Heart left ventricle (tissue), 16 donors: ENCODE data around the gene RNF14. TPM values are rescaled to one million over a fixed set of nuclear protein-coding genes. Genes with fewer than 3 reads are reported as not detected.

ENCODE experiments used
- ATAC-seq, 4 donors: fragments of 200-7000 bp; cut with Tn5 transposase; one replicate each; pipeline ENCODE4 v1.9.1; 2020 to 2022; ENCODE audit warnings: moderate library complexity in 4 of 4, mild to moderate bottlenecking in 3 of 4, moderate number of reproducible peaks in 1 of 4
- DNase-seq, 5 donors: peaks; one replicate each; pipeline ENCODE4 v3.0.0-alpha.2; 2020
- H3K27ac ChIP-seq, 12 donors: fragments of 200-600 bp; sonication (generic) in 4 of 12; one replicate each; pipeline versions ENCODE4 v1.5.0 to v1.8.0; 2016 to 2022; ENCODE audit warnings: mild to moderate bottlenecking in 2 of 12
- H3K27me3 ChIP-seq, 9 donors: fragments of 200-600 bp; sonication (generic) in 2 of 9; one replicate each; pipeline versions ENCODE4 v1.5.1 to v1.8.0; 2016 to 2022; ENCODE audit warnings: mild to moderate bottlenecking in 3 of 9
- H3K36me3 ChIP-seq, 9 donors: fragments of 200-600 bp; sonication (generic) in 2 of 9; one replicate each; pipeline versions ENCODE4 v1.5.0 to v1.8.0; 2018 to 2022; ENCODE audit warnings: mild to moderate bottlenecking in 2 of 9
- H3K4me1 ChIP-seq, 12 donors: fragments of 200-600 bp; sonication (generic) in 4 of 12; one replicate each; pipeline versions ENCODE4 v1.5.0 to v1.8.0; 2016 to 2022; ENCODE audit warnings: mild to moderate bottlenecking in 3 of 12
- H3K4me3 ChIP-seq, 12 donors: fragments of 200-600 bp; sonication (generic) in 4 of 12; one replicate each; pipeline versions ENCODE4 v1.5.0 to v1.8.0; 2017 to 2022; ENCODE audit warnings: mild to moderate bottlenecking in 9 of 12, moderate library complexity in 4 of 12
- H3K9me3 ChIP-seq, 12 donors: fragments of 200-600 bp; sonication (generic) in 4 of 12; one replicate each; pipeline versions ENCODE4 v1.5.0 to v1.8.0; 2016 to 2022; ENCODE audit warnings: mild to moderate bottlenecking in 1 of 12
- CTCF ChIP-seq, 12 donors: fragments of 200-600 bp; sonication (generic) in 4 of 12; IDR thresholded peaks; one replicate each; pipeline versions ENCODE4 v1.5.0 to v1.8.0; 2018 to 2022; ENCODE audit warnings: antibody characterized with exemption in 12 of 12, mild to moderate bottlenecking in 5 of 12
- POLR2A ChIP-seq, 2 donors: fragments of 450-650 bp; IDR thresholded peaks; one replicate each; pipeline ENCODE4 v1.6.1; 2017; ENCODE audit warnings: antibody characterized with exemption in 2 of 2, mild to moderate bottlenecking in 2 of 2, moderate library complexity in 2 of 2
- WGBS, 4 donors: extraction: QIAGEN DNeasy Blood & Tissue Kit in 2 of 4; methylation state at CpG; one replicate each; pipeline versions ENCODE4 v1.1.5 to v1.1.7; 2013 to 2018; 5-methylcytosine and 5-hydroxymethylcytosine counted together
- intact Hi-C, 10 donors: fragments of 100-400 bp; cut with DNase I; formaldehyde crosslinking; loops; one replicate each; pipeline versions ENCODE4 v1.11.1 to v1.14.2; 2022
- polyA plus RNA-seq, 2 donors: library from polyadenylated mRNA; stranded (reverse); fragments of 200-250 nt; gene quantifications; one replicate each; pipeline ENCODE4 v1.2.3, GENCODE V29; 2013
- total RNA-seq, 9 donors: library from RNA; depleted of rRNA in 2 of 9; stranded (reverse); fragments of >200 nt in 2 of 9; fragmentation: NEBNext Ultra II Directional in 3 of 9; extraction: Animal tissue kit (Norgen Biotek cat#: 25700) in 3 of 9; gene quantifications; one replicate each; pipeline versions ENCODE4 v1.1.0 to v1.2.4, GENCODE V29; 2016 to 2023
- donor health status: ischemic (EF 13 %, LVEDD 7.1; RV severe dilation, severe dysfunction).
- donor health status: healthy with polysubstance abuse.
- donor health status: DM: no; HTN: yes; CAD: no.
- donor health status: DM: no; HTN: no; CAD: no.
- donor health status: ischemic (EF 25% LVEDD 6.9; RV normal size, moderate dysfunction).
- donor health status: ischemic (EF 25% LVEDD 5.7; RV mildly dilated, moderate dysfunction).
- donor health status: healthy.
- donor health status: DM: yes; HTN: yes; CAD: no.
- donor health status: ischemic (EF 35%, LVEDD 5.7; RV mildly dilated, moderate dysfunction).
- donor health status: nonischemic (EF 11% LVEDD 7.7; RV severe dilation, severe dysfunction).
- donor health status: DM: yes; HTN: yes; CAD: no.
- donor health status: PGD.
- donor health status: ischemic (EF 29% LVEDD 5.4; RV normal size, mild dysfunction).
- donor health status: nonischemic (EF 23%, LVEDD 6.1; RV moderate dilation, normal function).

The RNF14 gene
- total and polyA plus RNA-seq, 11 donors = 21.3 to 131 (median 103) TPM

GRCh38 chr5:141961466-141961865, 7.4 kb upstream of the RNF14 start:
- no peaks in the 10 kb centered on the region for H3K9me3 ChIP-seq
- intact Hi-C loops = loop anchor here in 5 of 10 donors (2.0 to 5.0 kb wide), 3 partner anchors 39 to 269 kb away; partner anchors contain the start of gene DELE1 (in 1 of the 5)
- no peaks in the 10 kb centered on the region for H3K27me3 ChIP-seq
- TF ChIP-seq CTCF (IDR thresholded peaks at IDR 0.05) = no peak
- no peak for TF ChIP-seq POLR2A (IDR thresholded peaks at IDR 0.05)
- H3K4me1 ChIP-seq = peaks cover 0 to 50% (median 31%) of the 10 kb centered on the region in 12 donors
- DNase-seq (no peak), ATAC-seq (no peak)
- H3K36me3 ChIP-seq = no peaks in the 10 kb centered on the region
- no peak overlapping the region for H3K4me3 ChIP-seq
- peak overlapping the region in 2 of 12 donors; percentile 43 to 50 for H3K27ac ChIP-seq
- 82 to 92% (median 88%) methylated on average over 3 of the region's 3 CpGs for WGBS, 4 donors

DNA sequence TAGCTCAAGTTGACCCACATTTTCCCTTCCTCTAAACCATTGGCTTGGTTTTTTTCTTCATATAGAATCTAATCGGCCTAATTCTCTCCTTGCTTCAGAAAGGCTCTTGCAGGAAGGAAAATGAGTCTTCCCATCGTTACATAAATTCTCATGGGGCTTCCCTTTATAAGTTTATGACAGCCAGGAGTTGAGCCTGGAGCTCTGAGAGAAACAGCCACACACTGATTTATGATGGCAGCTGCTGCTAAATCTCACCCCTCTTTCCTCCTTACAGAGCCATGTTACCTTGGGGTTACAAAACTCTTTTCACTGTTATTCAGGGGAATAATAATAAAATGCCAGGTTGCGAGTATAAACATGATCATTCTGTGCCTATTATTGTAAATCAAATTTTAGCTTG, 5.2 kb upstream of the RNF14 start:
- Histone ChIP-seq H3K9me3 (no peaks in the 10 kb centered on the region), H3K4me3 (no peak overlapping the region), H3K27ac (no peak overlapping the region), H3K36me3 (no peaks in the 10 kb centered on the region), H3K4me1 (peaks cover 0 to 34% (median 26%) of the 10 kb centered on the region in 12 donors), H3K27me3 (no peaks in the 10 kb centered on the region)
- no peak for TF ChIP-seq CTCF (IDR thresholded peaks at IDR 0.05)
- no peak for TF ChIP-seq POLR2A (IDR thresholded peaks at IDR 0.05)
- ATAC-seq (no peak), DNase-seq (no peak)
- 54 to 59% (median 56%) methylated on average over 3 of the region's 3 CpGs for WGBS, 4 donors
- intact Hi-C loops = loop anchor here in 1 of 10 donors (5.0 kb wide), 1 partner anchor 41 kb away; the partner anchor contains the start of gene DELE1

DNA sequence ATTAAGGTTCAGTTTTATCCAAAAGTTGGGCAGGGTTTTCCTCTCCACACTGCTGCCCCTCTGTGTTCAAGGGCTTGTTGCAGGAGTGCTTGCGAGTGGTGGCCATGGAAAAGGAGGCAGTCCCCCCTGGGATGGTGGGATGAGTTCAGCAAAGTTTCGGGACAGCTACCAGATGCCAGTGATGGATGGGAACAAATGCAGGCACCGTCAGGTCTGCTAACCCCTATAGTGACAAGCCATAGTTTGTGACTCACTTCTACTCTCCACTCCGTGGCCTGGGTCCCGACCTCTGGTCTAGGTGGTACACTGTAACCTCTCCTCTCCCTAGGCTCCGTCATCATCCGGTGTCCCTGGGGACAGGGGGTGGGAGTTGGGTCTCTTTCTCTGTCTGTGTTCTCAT, 3.8 kb upstream of the RNF14 start:
- intact Hi-C loops = no loop called here
- H3K4me1 ChIP-seq = peaks cover 1 to 27% (median 19%) of the 10 kb centered on the region in 12 donors
- H3K4me3 ChIP-seq = no peak overlapping the region
- TF ChIP-seq POLR2A (IDR thresholded peaks at IDR 0.05) (no peak), CTCF (IDR thresholded peaks at IDR 0.05) (no peak)
- no peaks in the 10 kb centered on the region for H3K36me3 ChIP-seq
- DNase-seq (no peak), ATAC-seq (no peak)
- H3K27ac ChIP-seq = no peak overlapping the region
- H3K27me3 ChIP-seq = no peaks in the 10 kb centered on the region
- WGBS, 4 donors = 76 to 88% (median 82%) methylated on average over 5 to 7 of the region's 7 CpGs
- H3K9me3 ChIP-seq = no peaks in the 10 kb centered on the region

GRCh38 chr5:141966275-141966962, 2.5 kb upstream of the RNF14 start:
- no peak overlapping the region for H3K4me3 ChIP-seq
- intact Hi-C loops = no loop called here
- DNase-seq (no peak), ATAC-seq (no peak)
- H3K9me3 ChIP-seq = no peaks in the 10 kb centered on the region
- peaks cover 3 to 26% (median 21%) of the 10 kb centered on the region in 12 donors for H3K4me1 ChIP-seq
- 85 to 90% (median 87%) methylated on average over 4 of the region's 4 CpGs for WGBS, 4 donors
- no peak overlapping the region for H3K27ac ChIP-seq
- H3K36me3 ChIP-seq = peaks cover 0 to 10% (median 3%) of the 10 kb centered on the region in 9 donors
- no peak for TF ChIP-seq POLR2A (IDR thresholded peaks at IDR 0.05)
- TF ChIP-seq CTCF (IDR thresholded peaks at IDR 0.05) = no peak
- H3K27me3 ChIP-seq = no peaks in the 10 kb centered on the region
